Activated CD8-positive, alpha-beta memory T cell treated with anti-CD3 and anti-CD28 coated beads, Interleukin-2, amount 10 ng/mL, durations not matched to agents 7 days and 5 days (primary cell): ENCODE results near the gene CPAMD8. TPM values are rescaled to one million over a fixed set of nuclear protein-coding genes. Genes with fewer than 3 reads are reported as not detected.
"Not testable (repeated sequence)": the region's sequence is repeated elsewhere in the genome, so short reads cannot be mapped to it uniquely, and the experiment has no call there.

Experiments
- ATAC-seq: fragments of 150-1000 bp; cut with Tn5 transposase; one replicate; pipeline ENCODE4 v1.10.0; 2021; ENCODE audit warnings: moderate library complexity
- CTCF ChIA-PET: fragments of 350-600 bp; sonication (Branson Sonifier 250); formaldehyde crosslinking; loops from one replicate; lab custom pipeline; 2021; ENCODE audit warnings: antibody characterized with exemption; lab: Charles Lee
- DNase-seq: peaks from one replicate; pipeline ENCODE4 v3.0.0-alpha.2; 2020
- H3K27ac Mint-ChIP-seq: one replicate; pipeline ENCODE4 v1.8.0; 2021; ENCODE audit warnings: mild to moderate bottlenecking, mixed read lengths
- H3K27me3 Mint-ChIP-seq: one replicate; pipeline ENCODE4 v1.8.0; 2021; ENCODE audit warnings: mixed read lengths
- H3K36me3 Mint-ChIP-seq: one replicate; pipeline ENCODE4 v1.8.0; 2021; ENCODE audit warnings: mild to moderate bottlenecking, mixed read lengths
- H3K4me1 Mint-ChIP-seq: one replicate; pipeline ENCODE4 v1.8.0; 2021; ENCODE audit warnings: mixed read lengths
- H3K4me3 Mint-ChIP-seq: one replicate; pipeline ENCODE4 v1.8.0; 2021; ENCODE audit warnings: mild to moderate bottlenecking, moderate library complexity, mixed read lengths
- H3K9me3 Mint-ChIP-seq: one replicate; pipeline ENCODE4 v1.8.0; 2022; ENCODE audit warnings: low read depth, mixed read lengths
- total RNA-seq, 2 experiments: library from RNA; stranded (reverse); gene quantifications; one replicate each; pipeline ENCODE4 v1.2.3, GENCODE V29; 2021

CPAMD8 gene
- total RNA-seq, 2 experiments from 2014 or later, result 0.21 to 1.3 TPM

GRCh38 chr19:17031741-17032140, 5.1 kb upstream of the CPAMD8 start:
- CTCF ChIA-PET, result no interaction called here
- DNase-seq (no peak), ATAC-seq (no peak)
- Mint-ChIP-seq H3K27me3 (peaks cover 24% of the 10 kb centered on the region), H3K36me3 (no peaks in the 10 kb centered on the region), H3K4me3 (no peak overlapping the region), H3K27ac (no peak overlapping the region), H3K4me1 (no peaks in the 10 kb centered on the region), H3K9me3 (no peaks in the 10 kb centered on the region)

GRCh38 chr19:17027535-17027975, 945 bp upstream of the CPAMD8 start:
- Mint-ChIP-seq H3K36me3 (peaks cover 2% of the 10 kb centered on the region), H3K27ac (no peak overlapping the region), H3K4me3 (no peak overlapping the region), H3K4me1 (no peaks in the 10 kb centered on the region), H3K9me3 (peaks cover 8% of the 10 kb centered on the region), H3K27me3 (peaks cover 55% of the 10 kb centered on the region)
- ATAC-seq (no peak), DNase-seq (no peak)
- CTCF ChIA-PET, result no interaction called here

GRCh38 chr19:17025991-17026658, 485 bp downstream of the CPAMD8 start:
- DNase-seq (no peak), ATAC-seq (no peak)
- Mint-ChIP-seq H3K9me3 (peaks cover 8% of the 10 kb centered on the region), H3K27me3 (peaks cover 51% of the 10 kb centered on the region), H3K4me3 (no peak overlapping the region), H3K4me1 (no peaks in the 10 kb centered on the region), H3K27ac (no peak overlapping the region), H3K36me3 (peaks cover 2% of the 10 kb centered on the region)
- CTCF ChIA-PET, result no interaction called here

GRCh38 chr19:17025361-17025760, 1.2 kb downstream of the CPAMD8 start:
- DNase-seq (no peak), ATAC-seq (no peak)
- no peak overlapping the region for H3K27ac Mint-ChIP-seq
- H3K9me3 Mint-ChIP-seq, result peaks cover 8% of the 10 kb centered on the region
- no peak overlapping the region for H3K4me3 Mint-ChIP-seq
- CTCF ChIA-PET, result no interaction called here
- peaks cover 2% of the 10 kb centered on the region for H3K36me3 Mint-ChIP-seq
- H3K27me3 Mint-ChIP-seq, result peaks cover 49% of the 10 kb centered on the region
- no peaks in the 10 kb centered on the region for H3K4me1 Mint-ChIP-seq

- H3K27ac Mint-ChIP-seq, H3K4me3 Mint-ChIP-seq, ATAC-seq, H3K36me3 Mint-ChIP-seq, CTCF ChIA-PET, H3K4me1 Mint-ChIP-seq, DNase-seq, H3K9me3 Mint-ChIP-seq: not testable (repeated sequence)
- peaks cover 49% of the 10 kb centered on the region for H3K27me3 Mint-ChIP-seq
Observed at GRCh38 chr19:17024941-17025340, 1.7 kb downstream of the CPAMD8 start.

- Mint-ChIP-seq H3K4me1 (no peaks in the 10 kb centered on the region), H3K36me3 (peaks cover 2% of the 10 kb centered on the region), H3K9me3 (peaks cover 8% of the 10 kb centered on the region), H3K27me3 (peaks cover 48% of the 10 kb centered on the region), H3K4me3 (no peak overlapping the region), H3K27ac (no peak overlapping the region)
- CTCF ChIA-PET, result no interaction called here
- DNase-seq, result no peak
- no peak for ATAC-seq
Observed at GRCh38 chr19:17023805-17024204, 2.8 kb downstream of the CPAMD8 start.

GRCh38 chr19:17022738-17023137, 3.9 kb downstream of the CPAMD8 start:
- Mint-ChIP-seq H3K4me1 (no peaks in the 10 kb centered on the region), H3K27me3 (peaks cover 38% of the 10 kb centered on the region), H3K36me3 (peaks cover 2% of the 10 kb centered on the region), H3K9me3 (peaks cover 8% of the 10 kb centered on the region), H3K27ac (no peak overlapping the region), H3K4me3 (no peak overlapping the region)
- ATAC-seq (no peak), DNase-seq (no peak)
- CTCF ChIA-PET, result no interaction called here

GRCh38 chr19:17021793-17022590, 4.6 kb downstream of the CPAMD8 start:
- Mint-ChIP-seq H3K27me3 (peaks cover 33% of the 10 kb centered on the region), H3K27ac (no peak overlapping the region), H3K9me3 (peaks cover 8% of the 10 kb centered on the region), H3K4me3 (no peak overlapping the region), H3K36me3 (peaks cover 2% of the 10 kb centered on the region), H3K4me1 (no peaks in the 10 kb centered on the region)
- ATAC-seq (no peak), DNase-seq (no peak)
- CTCF ChIA-PET, result no interaction called here

- Mint-ChIP-seq H3K4me1 (no peaks in the 10 kb centered on the region), H3K27me3 (peaks cover 33% of the 10 kb centered on the region), H3K4me3 (no peak overlapping the region), H3K9me3 (peaks cover 8% of the 10 kb centered on the region), H3K27ac (no peak overlapping the region), H3K36me3 (peaks cover 2% of the 10 kb centered on the region)
- CTCF ChIA-PET, result no interaction called here
- ATAC-seq, result no peak
- no peak for DNase-seq
Observed at GRCh38 chr19:17021328-17021727, 5.3 kb downstream of the CPAMD8 start.

- no peak overlapping the region for H3K4me3 Mint-ChIP-seq
- ATAC-seq (no peak), DNase-seq (no peak)
- no peaks in the 10 kb centered on the region for H3K4me1 Mint-ChIP-seq
- H3K36me3 Mint-ChIP-seq, result peaks cover 2% of the 10 kb centered on the region
- H3K9me3 Mint-ChIP-seq, result peaks cover 8% of the 10 kb centered on the region
- H3K27me3 Mint-ChIP-seq, result peaks cover 28% of the 10 kb centered on the region
- CTCF ChIA-PET, result no interaction called here
- H3K27ac Mint-ChIP-seq, result no peak overlapping the region
Observed at GRCh38 chr19:17020823-17021222, 5.8 kb downstream of the CPAMD8 start.

GRCh38 chr19:17020385-17020784, 6.2 kb downstream of the CPAMD8 start:
- Mint-ChIP-seq H3K9me3 (peaks cover 8% of the 10 kb centered on the region), H3K27me3 (peaks cover 23% of the 10 kb centered on the region)

GRCh38 chr19:17014212-17014861, 12.3 kb downstream of the CPAMD8 start:
- H3K4me3 Mint-ChIP-seq, ATAC-seq, DNase-seq, CTCF ChIA-PET, H3K36me3 Mint-ChIP-seq, H3K27me3 Mint-ChIP-seq, H3K27ac Mint-ChIP-seq, H3K4me1 Mint-ChIP-seq, H3K9me3 Mint-ChIP-seq: not testable (repeated sequence)

More at GRCh38 chr19:17020385-17020784, 6.2 kb downstream of the CPAMD8 start:
- DNase-seq, result no peak
- Mint-ChIP-seq H3K36me3 (peaks cover 2% of the 10 kb centered on the region), H3K4me3 (no peak overlapping the region), H3K27ac (no peak overlapping the region), H3K4me1 (no peaks in the 10 kb centered on the region)
- ATAC-seq, result no peak
- CTCF ChIA-PET, result interaction anchor here (0.7 kb wide), 1 partner anchor 1589 kb away, joined by 3 read pairs; no protein-coding TSS in a partner anchor

- H3K27me3 Mint-ChIP-seq, result no peaks in the 10 kb centered on the region
- no peaks in the 10 kb centered on the region for H3K4me1 Mint-ChIP-seq
- no peaks in the 10 kb centered on the region for H3K9me3 Mint-ChIP-seq
- ATAC-seq (no peak), DNase-seq (no peak)
- no peak overlapping the region for H3K4me3 Mint-ChIP-seq
- H3K27ac Mint-ChIP-seq, result no peak overlapping the region
- H3K36me3 Mint-ChIP-seq, result no peaks in the 10 kb centered on the region
- CTCF ChIA-PET, result no interaction called here
Observed at GRCh38 chr19:17011485-17011884, 15.1 kb downstream of the CPAMD8 start.
